Stimulated activated memory B cell treated with anti-CD40 and anti-IgM and Interleukin-4, amounts not matched to agents 10 μg/mL and 1 μg/mL and 100 μg/mL, for 72 hours (primary cell): ENCODE data around the gene ZNF793.

Experiments
- ATAC-seq: fragments of 150-1000 bp; cut with Tn5 transposase; 2 replicates; pipeline ENCODE4 v1.10.0; 2021
- H3K27ac Mint-ChIP-seq: one replicate; pipeline ENCODE4 v1.8.0; 2022; ENCODE audit warnings: mild to moderate bottlenecking, mixed read lengths
- H3K27me3 Mint-ChIP-seq: one replicate; pipeline ENCODE4 v1.8.0; 2022; ENCODE audit warnings: mixed read lengths
- H3K36me3 Mint-ChIP-seq: one replicate; pipeline ENCODE4 v1.8.0; 2022; ENCODE audit warnings: mixed read lengths
- H3K4me1 Mint-ChIP-seq: one replicate; pipeline ENCODE4 v1.8.0; 2022; ENCODE audit warnings: mixed read lengths
- H3K4me3 Mint-ChIP-seq: one replicate; pipeline ENCODE4 v1.8.0; 2022; ENCODE audit warnings: mild to moderate bottlenecking, moderate library complexity, mixed read lengths
- H3K9me3 Mint-ChIP-seq: one replicate; pipeline ENCODE4 v1.8.0; 2022; ENCODE audit warnings: mixed read lengths

Gene ZNF793

DNA sequence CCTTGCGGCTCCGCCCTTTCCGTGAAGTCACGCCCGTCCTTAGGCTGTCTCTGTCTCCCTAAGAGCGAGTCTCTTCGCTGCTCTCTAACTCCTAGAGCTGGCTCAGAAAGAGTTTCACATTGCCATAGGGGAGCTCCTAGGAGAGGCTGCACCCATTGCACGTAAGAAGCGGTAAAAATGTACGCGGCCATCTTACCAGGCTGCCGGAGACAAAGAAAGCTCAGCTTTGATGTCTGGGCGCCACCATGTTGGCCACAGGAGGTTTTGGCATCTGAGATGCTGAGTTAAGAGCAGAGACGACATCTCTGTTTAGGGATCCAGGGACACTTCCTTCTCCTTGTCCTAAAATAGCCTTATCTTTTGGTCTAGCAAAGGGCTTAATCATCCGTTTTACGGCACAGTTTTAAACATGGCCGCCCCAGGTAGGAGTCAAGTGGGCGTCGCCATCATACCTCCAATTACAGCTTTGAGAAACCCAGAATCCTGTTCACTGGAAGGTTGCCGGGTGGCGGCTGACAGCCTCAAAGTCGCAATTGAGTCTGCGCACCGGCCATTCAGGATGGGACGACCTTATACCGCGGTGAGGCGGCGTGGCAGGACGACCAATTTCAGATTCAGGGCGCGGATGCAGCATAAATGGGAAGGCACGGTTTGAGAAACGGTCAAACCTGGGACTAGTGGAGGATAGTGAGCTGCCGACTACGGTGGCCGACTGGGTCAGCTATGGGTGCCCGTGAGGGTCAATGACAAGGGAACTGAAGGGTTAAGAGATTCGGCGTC is at the start of gene ZNF793:
ZNF793 (plus strand) TSS at position 553 of the 780 bp plus-strand sequence. CDS start 16,501 bp downstream, outside the sequence.
- Mint-ChIP-seq H3K4me1 (no peaks in the 10 kb centered on the region), H3K27ac (no peak within 1 kb of the TSS), H3K36me3 (peaks cover 48% of the 10 kb centered on the region), H3K9me3 (peaks cover 9% of the 10 kb centered on the region), H3K4me3 (no peak within 1 kb of the TSS), H3K27me3 (no peaks in the 10 kb centered on the region)
- peak; percentile 94 for ATAC-seq

DNA sequence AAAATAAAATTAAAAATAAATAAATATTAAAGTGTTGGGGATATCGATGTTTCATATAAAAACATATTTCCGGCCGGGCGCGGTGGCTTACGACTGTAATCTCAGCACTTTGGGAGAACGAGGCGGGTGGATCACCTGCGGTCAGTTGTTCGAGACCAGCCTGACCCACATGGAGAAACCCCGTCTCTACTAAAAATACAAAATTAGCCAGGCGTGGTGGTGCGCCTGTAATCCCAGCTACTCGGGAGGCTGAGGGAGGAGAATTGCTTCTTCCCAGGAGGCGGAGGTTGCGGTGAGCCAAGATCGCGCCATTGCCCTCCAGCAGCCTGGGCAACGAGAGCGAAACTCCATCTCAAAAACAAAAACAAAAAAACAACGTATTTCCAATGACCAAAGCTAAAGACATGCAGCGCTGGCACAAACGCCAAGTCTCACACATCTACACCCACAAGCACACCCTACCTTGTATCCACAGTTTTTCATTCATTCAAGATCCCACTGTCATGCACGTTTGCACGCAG is 40.4 kb upstream of the ZNF793 start:
- Mint-ChIP-seq H3K4me3 (peak overlapping the region; percentile 95), H3K27ac (peak overlapping the region; percentile 99), H3K36me3 (peaks cover 15% of the 10 kb centered on the region), H3K27me3 (no peaks in the 10 kb centered on the region), H3K4me1 (peaks cover 34% of the 10 kb centered on the region), H3K9me3 (peaks cover 8% of the 10 kb centered on the region)
- ATAC-seq = no peak

DNA sequence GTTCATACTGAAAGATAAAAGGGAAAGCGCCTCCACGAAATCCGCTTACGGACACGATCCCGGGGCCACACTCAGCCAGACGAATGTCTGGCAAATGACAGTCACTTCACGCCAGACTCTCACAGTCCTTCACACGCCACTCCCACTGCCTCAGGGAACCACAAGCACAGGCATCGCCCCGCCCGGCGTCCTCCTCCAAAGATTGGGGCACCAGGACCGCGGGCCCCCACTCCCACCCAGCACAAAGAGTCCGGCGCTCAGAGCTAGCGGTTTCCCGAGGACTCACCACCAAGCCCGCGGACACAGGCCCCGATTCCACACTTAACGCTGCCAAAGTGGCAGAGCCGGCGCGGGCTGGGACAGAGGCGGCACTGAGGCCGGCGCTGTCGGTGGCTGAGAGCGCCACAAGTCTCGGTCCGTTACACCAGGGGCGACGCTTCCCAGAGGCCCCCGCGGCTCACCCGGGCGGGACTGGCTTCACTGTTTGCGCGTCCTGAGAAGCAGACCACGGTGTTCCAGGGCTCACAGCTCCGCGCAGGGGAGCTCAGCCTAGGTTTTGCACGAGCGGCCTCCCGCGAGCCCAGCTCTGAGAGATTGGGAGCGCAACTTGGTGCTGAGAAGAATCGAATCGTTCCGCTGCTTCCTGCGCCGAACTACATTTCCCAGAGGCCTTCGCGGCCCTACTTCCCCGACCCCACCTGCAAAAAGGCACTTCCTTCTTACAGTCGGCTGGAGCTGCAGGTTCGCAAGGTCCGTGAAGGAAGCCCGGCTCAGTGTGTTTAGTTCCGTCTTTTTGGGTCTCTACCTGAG is 39.7 kb upstream of the ZNF793 start, which contains the start of gene ZNF569:
ZNF569 (minus strand) TSS at position 647 of the 810 bp plus-strand sequence. CDS start 22,523 bp downstream, outside the sequence.
- peaks cover 15% of the 10 kb centered on the region for H3K36me3 Mint-ChIP-seq
- H3K27ac Mint-ChIP-seq = peak within 1 kb of the TSS; percentile 99
- H3K9me3 Mint-ChIP-seq = peaks cover 8% of the 10 kb centered on the region
- peak; percentile 88 for ATAC-seq
- peaks cover 34% of the 10 kb centered on the region for H3K4me1 Mint-ChIP-seq
- peak within 1 kb of the TSS; percentile 95 for H3K4me3 Mint-ChIP-seq
- H3K27me3 Mint-ChIP-seq = no peaks in the 10 kb centered on the region

DNA sequence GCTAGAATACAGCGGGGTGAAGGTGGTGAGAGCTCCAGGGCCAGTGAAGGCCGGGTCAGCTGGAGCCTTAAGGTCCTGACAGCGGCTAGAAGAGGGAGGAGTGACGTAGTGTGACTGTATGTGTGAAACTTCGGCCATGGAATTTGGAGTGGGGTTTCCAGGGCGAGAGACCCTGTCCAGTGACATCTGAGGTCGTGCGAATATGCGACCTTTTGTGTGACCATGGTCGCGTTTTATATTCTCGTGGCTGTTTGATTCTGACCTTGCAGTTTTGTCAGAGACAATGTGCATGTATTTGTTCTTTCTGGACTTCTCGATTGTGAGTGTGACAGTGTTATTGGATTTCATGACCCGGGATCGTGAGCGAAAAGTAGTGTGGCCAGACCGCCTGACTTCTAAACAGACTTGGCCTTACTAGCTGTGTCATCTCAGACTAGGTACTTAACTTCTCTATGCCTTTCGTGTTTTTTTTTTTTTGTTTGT is 39.1 kb upstream of the ZNF793 start:
- peaks cover 34% of the 10 kb centered on the region for H3K4me1 Mint-ChIP-seq
- peak overlapping the region; percentile 99 for H3K27ac Mint-ChIP-seq

DNA sequence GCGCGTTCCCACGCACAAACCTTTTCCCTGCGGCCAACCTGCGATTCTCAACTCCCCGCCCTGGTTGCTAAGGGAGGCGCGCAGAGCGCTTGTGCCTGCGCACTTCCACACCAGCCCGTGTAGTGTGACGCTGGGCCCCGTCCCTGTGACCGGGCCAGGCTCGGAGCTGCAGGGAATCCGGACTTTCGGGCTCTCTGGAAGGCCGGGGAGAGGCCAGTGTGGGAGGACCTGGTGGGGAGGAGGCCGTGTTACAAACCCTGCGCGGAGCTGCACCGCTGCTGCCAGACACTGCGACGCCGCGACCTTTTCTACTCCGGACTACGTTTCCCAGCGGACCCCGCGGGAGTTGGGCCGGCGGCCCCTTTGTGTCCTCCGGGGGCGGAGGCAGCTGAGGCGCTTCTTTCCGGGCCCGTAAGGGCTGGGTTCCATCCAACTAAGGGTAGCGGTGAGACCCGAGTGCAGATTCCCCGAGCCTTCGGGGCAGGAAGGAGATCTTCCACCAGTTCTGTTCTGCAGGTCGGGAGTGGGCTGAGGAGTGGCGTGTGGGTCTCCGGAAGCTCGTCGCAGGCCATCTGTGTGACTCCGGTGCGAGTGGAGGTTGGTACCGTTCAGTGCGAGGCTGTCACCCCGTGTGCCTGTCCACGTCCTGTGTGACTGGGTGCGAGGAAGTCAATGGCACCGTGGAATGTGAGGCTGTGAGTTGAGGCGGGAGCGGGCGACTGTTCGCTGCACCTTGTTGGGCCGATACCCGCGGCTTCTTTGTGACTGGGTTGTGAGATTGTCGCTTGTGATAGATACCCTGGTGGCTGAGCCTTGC is 37.6 kb upstream of the ZNF793 start, which contains the start of gene ZNF570:
ZNF570 (plus strand) TSS at position 396 of the 817 bp plus-strand sequence. CDS start 999 bp downstream, outside the sequence.
- Mint-ChIP-seq H3K27ac (peak within 1 kb of the TSS; percentile 99), H3K9me3 (peaks cover 8% of the 10 kb centered on the region), H3K4me3 (peak within 1 kb of the TSS; percentile 95), H3K4me1 (peaks cover 34% of the 10 kb centered on the region), H3K27me3 (no peaks in the 10 kb centered on the region), H3K36me3 (peaks cover 15% of the 10 kb centered on the region)
- peak; percentile 86 for ATAC-seq

More for the DNA sequence above, 39.1 kb upstream of the ZNF793 start:
- H3K36me3 Mint-ChIP-seq = peaks cover 15% of the 10 kb centered on the region
- no peaks in the 10 kb centered on the region for H3K27me3 Mint-ChIP-seq
- peaks cover 8% of the 10 kb centered on the region for H3K9me3 Mint-ChIP-seq
- peak overlapping the region; percentile 95 for H3K4me3 Mint-ChIP-seq
- no peak for ATAC-seq

DNA sequence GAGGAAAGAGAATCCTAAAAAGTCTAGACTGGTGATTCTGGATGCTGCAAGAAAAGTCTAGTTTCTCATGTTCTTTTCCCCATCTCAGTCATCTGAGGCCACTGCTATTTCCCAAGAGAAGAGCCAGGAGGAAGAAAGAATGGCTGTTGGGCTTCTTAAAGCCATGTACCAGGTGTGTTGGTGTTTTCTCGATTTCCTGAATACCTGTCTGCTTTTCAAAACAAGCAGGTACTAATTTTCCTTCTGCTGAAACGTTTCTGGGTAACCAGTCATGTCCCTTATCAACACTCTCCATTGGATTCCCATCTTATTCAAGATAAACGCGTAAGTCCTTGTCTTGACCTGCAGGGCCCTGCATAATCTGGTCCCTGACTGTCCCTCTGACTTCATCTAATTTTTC is 36.5 kb upstream of the ZNF793 start:
- Mint-ChIP-seq H3K4me3 (peak overlapping the region; percentile 94), H3K27ac (peak overlapping the region; percentile 99), H3K9me3 (peaks cover 3% of the 10 kb centered on the region), H3K36me3 (peaks cover 10% of the 10 kb centered on the region), H3K4me1 (peaks cover 28% of the 10 kb centered on the region), H3K27me3 (no peaks in the 10 kb centered on the region)
- ATAC-seq = no peak

DNA sequence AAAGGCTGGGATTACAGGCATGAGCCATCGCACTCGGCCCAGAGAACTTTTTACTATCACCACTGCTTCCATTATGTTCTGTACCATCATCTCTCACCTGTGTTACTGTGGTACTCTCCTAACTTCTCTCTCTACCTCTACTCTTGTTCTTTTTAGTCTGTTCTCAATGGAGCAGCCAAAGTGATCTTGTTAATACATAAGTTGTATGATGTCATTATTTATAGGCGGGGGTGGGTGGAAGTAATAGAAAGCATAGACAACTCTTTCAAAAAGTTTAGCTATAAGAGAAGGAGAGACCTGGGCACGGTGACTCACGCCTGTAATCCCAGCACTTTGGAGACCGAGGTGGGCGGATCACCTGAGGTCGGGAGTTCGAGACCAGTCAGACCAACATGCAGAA is 34.6 kb upstream of the ZNF793 start:
- ATAC-seq = no peak
- H3K36me3 Mint-ChIP-seq = peaks cover 28% of the 10 kb centered on the region
- H3K4me3 Mint-ChIP-seq = no peak overlapping the region
- H3K9me3 Mint-ChIP-seq = peaks cover 12% of the 10 kb centered on the region
- H3K27me3 Mint-ChIP-seq = no peaks in the 10 kb centered on the region
- H3K4me1 Mint-ChIP-seq = peaks cover 20% of the 10 kb centered on the region
- H3K27ac Mint-ChIP-seq = no peak overlapping the region

DNA sequence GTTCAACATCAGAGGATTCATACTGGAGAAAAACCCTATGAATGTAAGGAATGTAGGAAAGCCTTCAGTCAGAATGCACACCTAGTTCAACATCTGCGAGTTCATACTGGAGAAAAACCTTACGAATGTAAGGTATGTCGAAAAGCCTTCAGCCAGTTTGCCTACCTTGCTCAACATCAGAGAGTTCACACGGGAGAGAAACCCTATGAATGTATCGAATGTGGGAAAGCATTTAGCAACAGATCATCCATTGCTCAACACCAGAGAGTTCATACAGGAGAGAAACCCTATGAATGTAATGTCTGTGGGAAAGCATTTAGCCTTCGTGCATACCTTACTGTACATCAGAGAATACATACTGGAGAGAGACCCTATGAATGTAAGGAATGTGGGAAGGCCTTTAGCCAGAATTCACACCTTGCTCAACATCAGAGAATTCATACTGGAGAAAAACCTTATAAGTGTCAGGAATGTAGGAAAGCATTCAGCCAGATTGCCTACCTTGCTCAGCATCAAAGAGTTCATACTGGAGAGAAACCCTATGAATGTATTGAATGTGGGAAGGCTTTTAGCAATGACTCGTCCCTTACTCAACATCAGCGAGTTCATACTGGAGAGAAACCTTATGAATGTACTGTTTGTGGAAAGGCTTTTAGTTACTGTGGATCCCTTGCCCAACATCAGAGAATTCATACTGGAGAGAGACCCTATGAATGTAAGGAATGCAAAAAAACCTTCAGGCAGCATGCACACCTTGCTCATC is 22.2 kb upstream of the ZNF793 start:
- H3K4me1 Mint-ChIP-seq = no peaks in the 10 kb centered on the region
- peaks cover 71% of the 10 kb centered on the region for H3K36me3 Mint-ChIP-seq
- H3K4me3 Mint-ChIP-seq = no peak overlapping the region
- no peaks in the 10 kb centered on the region for H3K27me3 Mint-ChIP-seq
- H3K27ac Mint-ChIP-seq = no peak overlapping the region
- peaks cover 31% of the 10 kb centered on the region for H3K9me3 Mint-ChIP-seq
- no peak for ATAC-seq

DNA sequence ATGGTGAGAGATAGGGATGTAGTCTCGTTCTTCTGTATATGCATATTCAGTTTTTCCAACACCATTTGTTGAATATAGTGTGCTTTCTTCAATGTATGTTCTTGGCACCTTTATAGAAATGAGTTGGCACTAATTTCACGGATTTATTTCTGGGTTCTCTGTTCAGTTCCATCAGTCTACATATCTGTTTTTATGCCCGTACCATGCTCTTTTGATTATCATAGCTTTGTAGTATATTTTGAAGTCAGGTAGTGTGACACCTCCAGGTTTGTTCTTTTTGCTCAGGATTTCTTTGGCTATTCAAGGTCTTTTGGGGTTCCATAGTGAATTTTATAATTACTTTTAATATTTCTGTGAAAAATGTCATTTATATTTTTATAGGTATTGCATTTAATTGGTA is 14.5 kb upstream of the ZNF793 start:
- ATAC-seq = no peak
- Mint-ChIP-seq H3K4me1 (no peaks in the 10 kb centered on the region), H3K4me3 (no peak overlapping the region)

DNA sequence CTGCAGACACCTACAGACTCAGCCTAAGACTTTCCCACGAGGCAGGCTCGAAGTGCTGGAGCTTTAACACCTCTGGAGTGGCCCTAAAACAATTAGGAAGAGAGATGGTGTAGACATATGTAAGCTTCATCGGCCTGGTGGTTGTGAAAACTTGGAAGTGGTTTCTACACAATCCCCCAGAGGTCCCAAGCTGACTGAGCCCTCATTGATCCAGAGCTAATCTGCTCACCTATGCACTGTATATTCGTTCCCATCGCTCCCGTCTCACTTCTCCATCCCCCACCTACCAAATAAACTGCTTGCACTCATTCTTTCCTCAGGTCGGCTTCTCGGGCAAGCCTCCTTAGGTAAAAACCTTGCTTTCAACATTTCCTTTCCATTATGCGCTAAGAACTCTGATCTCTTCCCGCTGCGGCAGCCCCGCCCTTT is 767 bp upstream of the ZNF793 start:
- ATAC-seq = peak; percentile 49
- Mint-ChIP-seq H3K36me3 (peaks cover 42% of the 10 kb centered on the region), H3K4me1 (no peaks in the 10 kb centered on the region), H3K9me3 (peaks cover 11% of the 10 kb centered on the region), H3K27ac (no peak overlapping the region), H3K4me3 (no peak overlapping the region), H3K27me3 (no peaks in the 10 kb centered on the region)

More for the DNA sequence above, 14.5 kb upstream of the ZNF793 start:
- H3K9me3 Mint-ChIP-seq = peaks cover 37% of the 10 kb centered on the region
- no peaks in the 10 kb centered on the region for H3K27me3 Mint-ChIP-seq
- peaks cover 8% of the 10 kb centered on the region for H3K36me3 Mint-ChIP-seq
- no peak overlapping the region for H3K27ac Mint-ChIP-seq

DNA sequence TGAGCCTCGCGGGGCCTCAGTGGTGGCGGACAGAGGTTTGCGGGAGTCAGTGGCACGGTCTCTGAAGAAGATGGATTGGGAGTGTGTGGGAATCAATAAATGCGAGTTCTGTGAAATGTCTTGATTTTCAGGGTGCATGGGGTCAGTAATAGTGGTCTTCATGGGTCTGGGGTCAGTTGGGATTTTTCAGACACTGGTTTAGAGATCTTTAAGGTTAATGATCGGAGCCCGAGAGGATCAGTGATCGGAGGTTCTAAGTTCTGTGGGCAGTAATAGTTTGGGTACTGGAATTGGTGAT is 377 bp downstream of the ZNF793 start:
- no peak for ATAC-seq
- Mint-ChIP-seq H3K27ac (no peak overlapping the region), H3K9me3 (peaks cover 8% of the 10 kb centered on the region), H3K36me3 (peaks cover 48% of the 10 kb centered on the region), H3K4me1 (no peaks in the 10 kb centered on the region), H3K27me3 (no peaks in the 10 kb centered on the region), H3K4me3 (no peak overlapping the region)

DNA sequence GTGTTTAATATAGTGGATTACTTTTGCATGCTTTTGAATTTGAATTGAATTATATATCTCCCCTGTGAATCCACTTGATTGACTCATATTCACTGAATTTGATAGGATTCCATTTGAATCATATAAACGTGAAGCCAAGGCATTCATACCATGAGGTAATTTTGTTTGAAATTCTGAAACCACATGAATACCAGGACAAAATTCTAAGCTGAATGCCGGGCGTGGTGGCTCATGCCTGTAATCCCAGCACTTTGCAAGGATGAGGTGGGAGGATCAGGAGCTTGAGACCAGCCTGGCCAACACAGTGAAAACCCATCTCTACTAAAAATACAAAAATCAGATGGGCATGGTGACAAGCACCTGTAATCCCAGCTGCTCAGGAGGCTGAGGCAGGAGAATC is 4.4 kb downstream of the ZNF793 start:
- ATAC-seq = no peak
- H3K4me1 Mint-ChIP-seq = no peaks in the 10 kb centered on the region
- H3K27ac Mint-ChIP-seq = no peak overlapping the region
- H3K27me3 Mint-ChIP-seq = no peaks in the 10 kb centered on the region
- H3K4me3 Mint-ChIP-seq = no peak overlapping the region
- peaks cover 69% of the 10 kb centered on the region for H3K36me3 Mint-ChIP-seq
- H3K9me3 Mint-ChIP-seq = peaks cover 12% of the 10 kb centered on the region

DNA sequence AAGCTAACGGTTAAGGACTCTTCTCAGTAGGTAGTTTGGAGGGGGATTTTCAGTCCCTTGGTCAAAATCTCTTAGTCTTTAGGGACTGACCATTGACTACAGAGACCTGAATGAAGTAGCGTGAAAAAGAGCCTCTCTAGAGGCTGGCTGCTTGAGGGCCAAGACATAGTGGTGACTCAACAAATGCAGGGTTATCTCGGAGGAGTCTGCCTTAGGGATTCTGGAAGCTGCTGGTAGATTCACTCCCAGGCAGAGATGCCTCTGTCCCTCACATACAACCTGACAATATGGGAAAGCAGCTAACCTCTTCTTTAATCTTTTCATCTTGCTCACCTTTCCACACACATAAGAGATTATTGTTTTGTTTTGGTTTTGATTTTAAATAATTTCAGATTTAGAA is 5.1 kb downstream of the ZNF793 start:
- no peak for ATAC-seq
- Mint-ChIP-seq H3K4me3 (no peak overlapping the region), H3K4me1 (no peaks in the 10 kb centered on the region), H3K9me3 (peaks cover 12% of the 10 kb centered on the region), H3K36me3 (peaks cover 75% of the 10 kb centered on the region), H3K27ac (no peak overlapping the region), H3K27me3 (no peaks in the 10 kb centered on the region)

DNA sequence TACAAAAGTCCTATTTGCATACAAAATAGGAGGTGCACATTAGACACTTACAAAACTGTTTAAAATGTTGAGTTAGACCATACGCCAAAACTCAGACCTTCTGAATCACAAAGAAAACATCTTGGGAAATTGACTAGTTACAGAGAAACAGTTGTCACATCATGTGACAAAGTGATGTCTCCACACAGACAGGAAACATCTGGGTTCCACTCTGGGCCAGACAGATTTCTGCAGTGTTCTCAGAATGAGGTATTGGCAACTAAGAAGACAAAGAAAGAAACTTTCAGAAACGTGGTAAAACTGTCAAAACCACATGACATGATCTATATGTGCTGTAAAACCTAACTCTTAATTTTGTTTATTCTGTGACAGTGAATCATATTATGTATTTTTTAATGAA is 6.7 kb downstream of the ZNF793 start:
- no peaks in the 10 kb centered on the region for H3K4me1 Mint-ChIP-seq
- ATAC-seq = no peak
- H3K36me3 Mint-ChIP-seq = peaks cover 91% of the 10 kb centered on the region
- H3K27ac Mint-ChIP-seq = no peak overlapping the region
- no peak overlapping the region for H3K4me3 Mint-ChIP-seq
- H3K27me3 Mint-ChIP-seq = no peaks in the 10 kb centered on the region
- H3K9me3 Mint-ChIP-seq = peaks cover 14% of the 10 kb centered on the region
